ENCODE data around the gene GSE1. TPM values are rescaled to one million over a fixed set of nuclear protein-coding genes. Genes with fewer than 3 reads are reported as not detected.

GSE1 gene
- total and polyA plus RNA-seq, 2 of the 13 experiments (the other 11 are each of a cell fraction or from before 2014, with no cell fraction given): 16.1 to 31.2 TPM

DNA sequence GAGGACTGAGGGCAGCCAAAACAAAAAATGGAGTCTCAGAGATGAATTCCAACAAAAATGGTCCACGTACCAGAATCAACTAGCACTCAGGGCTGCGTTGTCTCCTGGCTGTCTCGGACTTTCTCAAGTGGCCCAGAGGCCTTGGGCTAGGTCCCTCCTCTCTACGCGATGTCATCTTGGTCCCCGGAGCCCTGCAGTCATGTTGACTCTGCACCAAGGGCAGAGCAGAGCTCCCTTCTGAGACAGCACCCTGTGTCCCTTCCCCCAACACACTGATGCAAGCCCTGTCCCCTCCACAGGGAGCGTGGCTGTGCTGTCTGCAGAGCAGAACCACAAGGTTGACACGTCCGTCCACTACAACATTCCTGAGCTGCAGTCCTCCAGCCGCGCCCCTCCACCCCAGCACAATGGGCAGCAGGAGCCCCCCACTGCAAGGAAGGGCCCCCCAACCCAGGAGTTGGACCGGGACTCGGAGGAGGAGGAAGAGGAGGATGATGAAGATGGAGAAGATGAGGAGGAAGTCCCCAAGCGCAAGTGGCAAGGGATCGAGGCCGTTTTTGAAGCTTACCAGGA, 54.8 kb downstream of the GSE1 start:
- TF ChIP-seq MBNL3 (CRISPR knock-in tag; conservative IDR thresholded peaks at IDR 0.05) (no peak), ZNF282 (IDR thresholded peaks at IDR 0.05; ENCODE audit: partially characterized antibody) (no peak), MAFF (IDR thresholded peaks at IDR 0.05; ENCODE audit: low read depth, low read length) (no peak), SP5 (CRISPR knock-in tag; IDR thresholded peaks at IDR 0.05; ENCODE audit: borderline replicate concordance, low read depth) (no peak), ZNF614 (CRISPR knock-in tag; IDR thresholded peaks at IDR 0.05; ENCODE audit: borderline replicate concordance) (no peak), ATF6 (CRISPR knock-in tag; conservative IDR thresholded peaks at IDR 0.05) (no peak), ZNF788 (CRISPR knock-in tag; IDR thresholded peaks at IDR 0.05; ENCODE audit: borderline replicate concordance) (no peak), TOE1 (CRISPR knock-in tag; IDR thresholded peaks at IDR 0.05) (no peak), SALL2 (CRISPR knock-in tag; IDR thresholded peaks at IDR 0.05) (no peak), ZBTB46 (CRISPR knock-in tag; IDR thresholded peaks at IDR 0.05; ENCODE audit: borderline replicate concordance) (no peak), RARA (CRISPR knock-in tag; IDR thresholded peaks at IDR 0.05) (no peak), TOPORS (CRISPR knock-in tag; IDR thresholded peaks at IDR 0.05) (no peak), NR2F2 (IDR thresholded peaks at IDR 0.05; ENCODE audit: borderline replicate concordance, low read depth) (no peak), ZNF253 (CRISPR knock-in tag; IDR thresholded peaks at IDR 0.05; ENCODE audit: borderline replicate concordance) (no peak), CSRNP1 (CRISPR knock-in tag; IDR thresholded peaks at IDR 0.05) (no peak), NCOR1 (IDR thresholded peaks at IDR 0.05; ENCODE audit: borderline replicate concordance, low read length) (no peak)
- TF ChIP-seq, protein P1, sequence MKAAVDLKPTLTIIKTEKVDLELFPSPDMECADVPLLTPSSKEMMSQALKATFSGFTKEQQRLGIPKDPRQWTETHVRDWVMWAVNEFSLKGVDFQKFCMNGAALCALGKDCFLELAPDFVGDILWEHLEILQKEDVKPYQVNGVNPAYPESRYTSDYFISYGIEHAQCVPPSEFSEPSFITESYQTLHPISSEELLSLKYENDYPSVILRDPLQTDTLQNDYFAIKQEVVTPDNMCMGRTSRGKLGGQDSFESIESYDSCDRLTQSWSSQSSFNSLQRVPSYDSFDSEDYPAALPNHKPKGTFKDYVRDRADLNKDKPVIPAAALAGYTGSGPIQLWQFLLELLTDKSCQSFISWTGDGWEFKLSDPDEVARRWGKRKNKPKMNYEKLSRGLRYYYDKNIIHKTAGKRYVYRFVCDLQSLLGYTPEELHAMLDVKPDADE (CRISPR knock-in tag; IDR thresholded peaks at IDR 0.05): no peak
- TF ChIP-seq, protein P2, sequence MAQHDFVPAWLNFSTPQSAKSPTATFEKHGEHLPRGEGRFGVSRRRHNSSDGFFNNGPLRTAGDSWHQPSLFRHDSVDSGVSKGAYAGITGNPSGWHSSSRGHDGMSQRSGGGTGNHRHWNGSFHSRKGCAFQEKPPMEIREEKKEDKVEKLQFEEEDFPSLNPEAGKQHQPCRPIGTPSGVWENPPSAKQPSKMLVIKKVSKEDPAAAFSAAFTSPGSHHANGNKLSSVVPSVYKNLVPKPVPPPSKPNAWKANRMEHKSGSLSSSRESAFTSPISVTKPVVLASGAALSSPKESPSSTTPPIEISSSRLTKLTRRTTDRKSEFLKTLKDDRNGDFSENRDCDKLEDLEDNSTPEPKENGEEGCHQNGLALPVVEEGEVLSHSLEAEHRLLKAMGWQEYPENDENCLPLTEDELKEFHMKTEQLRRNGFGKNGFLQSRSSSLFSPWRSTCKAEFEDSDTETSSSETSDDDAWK (CRISPR knock-in tag; IDR thresholded peaks at IDR 0.05): no peak
- intact Hi-C loops (cut with micrococcal nuclease; ENCODE audit: unreplicated experiment) (no loop called here), in situ Hi-C loops (cut with HindIII; ENCODE audit: extremely low pct_ligation_motif_present, low pct_unique_long_range_greater_than_20kb) (no loop called here)
- H3K79me2 ChIP-seq (ENCODE audit: insufficient read depth, low read length): no peaks in the 10 kb centered on the region
- no peak for FAIRE-seq
- WGBS (ENCODE audit: low lambda C conversion rate): 93% methylated on average over 16 of the region's 16 CpGs
- no peak for DNase-seq (ENCODE audit: low spot score)
- H3K4me2 ChIP-seq (ENCODE audit: low read depth, low read length): no peak overlapping the region
- no peaks in the 10 kb centered on the region for H3K27me3 ChIP-seq (ENCODE audit: control insufficient read depth in 1 of 2, insufficient read depth in 2 of 2, low read length in 2 of 2)
- POLR2A ChIA-PET: no interaction called here
- ATAC-seq: peak; percentile 14; the same call in 2 of the 3 replicates
- peaks cover 5% of the 10 kb centered on the region; the same call in 1 of the 2 replicates for H4K20me1 ChIP-seq (ENCODE audit: insufficient read depth, low read length)
- no peak overlapping the region for H3K9ac ChIP-seq (ENCODE audit: insufficient read depth, low read depth, low read length)
- no peak overlapping the region for H2AFZ ChIP-seq (ENCODE audit: low read length)
- CTCF ChIA-PET (ENCODE audit: low intra/inter-chr PET ratio, low total read pairs): no interaction called here
- H3K36me3 ChIP-seq (replicated peaks in 1 of 2; ENCODE audit: control insufficient read depth in 1 of 2, insufficient read depth in 2 of 2, low read length in 2 of 2): peaks cover 73 to 96% of the 10 kb centered on the region in 2 experiments
- H3K4me3 ChIP-seq (replicated peaks in 1 of 3; ENCODE audit: insufficient read depth in 1 of 3, low read depth in 2 of 3, low read length in 3 of 3): no peak overlapping the region
- no peaks in the 10 kb centered on the region for H3K4me1 ChIP-seq (ENCODE audit: insufficient read depth, low read length)
- no peak overlapping the region for H3K27ac ChIP-seq (ENCODE audit: extremely low read length, insufficient read depth, low read length)
- BruUV-seq (replicated peaks): no TSS peak
- no peaks in the 10 kb centered on the region for H3K9me3 ChIP-seq (ENCODE audit: low read length)
